ENCODE measurements around the gene IST1. TPM values are rescaled to one million over a fixed set of nuclear protein-coding genes. Genes with fewer than 3 reads are reported as not detected.
A peak's percentile ranks its signal among the peaks of the same experiment; 100 is the strongest.

IST1 gene
- total and polyA plus RNA-seq, 10 of the 15 experiments (the other 5 are each of a cell fraction or from before 2014, with no cell fraction given) = 97.3 to 293 (median 138) TPM

GRCh38 chr16:71851746-71852145 lies 43.6 kb upstream of the IST1 start:
- Histone ChIP-seq H3K4me1 (ENCODE audit: control insufficient read depth, insufficient read depth, low read length) (peaks cover 42% of the 10 kb centered on the region), H3K9me3 (replicated peaks; ENCODE audit: control insufficient read depth, insufficient read depth, low read length) (no peaks in the 10 kb centered on the region), H3K36me3 (ENCODE audit: control insufficient read depth in 2 of 2, insufficient read depth in 2 of 2, low read length in 1 of 2) (peaks cover 23 to 28% of the 10 kb centered on the region in 2 experiments), H3K9ac (ENCODE audit: control insufficient read depth, insufficient read depth, low read length) (no peak overlapping the region), H3K4me3 (no peak overlapping the region), H2AFZ (ENCODE audit: control insufficient read depth, low read depth, low read length) (no peak overlapping the region), H3K27ac (ENCODE audit: control insufficient read depth, insufficient read depth) (no peak overlapping the region), H3K4me2 (ENCODE audit: control insufficient read depth, insufficient read depth) (no peak overlapping the region), H3K27me3 (replicated peaks in 1 of 2; ENCODE audit: control insufficient read depth in 2 of 2, insufficient read depth in 2 of 2, low read length in 1 of 2) (no peaks in the 10 kb centered on the region), H4K20me1 (ENCODE audit: control insufficient read depth, insufficient read depth) (no peaks in the 10 kb centered on the region), H3K79me2 (ENCODE audit: control insufficient read depth, insufficient read depth, low read length) (peaks cover 42% of the 10 kb centered on the region)
- ChIA-PET CTCF (no interaction called here), RAD21 (ENCODE audit: unreplicated experiment) (interaction anchor here (1.0 to 1.8 kb wide), 2 partner anchors 8 to 38 kb away, joined by 3 to 8 read pairs; no protein-coding TSS in a partner anchor), SMC1A (ENCODE audit: uncharacterized antibody, unreplicated experiment) (interaction anchor here (1.0 to 1.9 kb wide), 2 partner anchors 42 to 44 kb away, joined by 4 read pairs; no protein-coding TSS in a partner anchor), POLR2A (interaction anchor here (1.2 to 2.6 kb wide), 2 partner anchors 9 to 28 kb away, joined by 4 to 15 read pairs; no protein-coding TSS in a partner anchor)
- in situ Hi-C loops (cut with MboI) (no loop called here), intact Hi-C loops (cut with micrococcal nuclease; ENCODE audit: unreplicated experiment) (loop anchor here (2.0 kb wide), 1 partner anchor 43 kb away; the partner anchor contains the start of gene AP1G1)
- ATAC-seq (no peak), DNase-seq (ENCODE audit: low read depth, low spot score) (no peak), FAIRE-seq (no peak)
- BruUV-seq (replicated peaks) = no TSS peak
- WGBS (ENCODE audit: insufficient coverage, insufficient replicate concordance, low lambda C conversion rate, missing lambda C conversion rate) = 89% methylated on average over 8 of the region's 8 CpGs
- TF ChIP-seq CHD4 (IDR thresholded peaks at IDR 0.05) = no peak
- TF ChIP-seq ZNF622 (IDR thresholded peaks at IDR 0.05) = no peak
- no peak for TF ChIP-seq ELK1 (IDR thresholded peaks at IDR 0.05; ENCODE audit: low read depth, low read length)

- in situ Hi-C loops (cut with MboI) = no loop called here
- Histone ChIP-seq H3K4me2 (ENCODE audit: control insufficient read depth, insufficient read depth) (no peak overlapping the region), H4K20me1 (ENCODE audit: control insufficient read depth, insufficient read depth) (no peaks in the 10 kb centered on the region), H3K9ac (ENCODE audit: control insufficient read depth, insufficient read depth, low read length) (no peak overlapping the region), H3K4me1 (ENCODE audit: control insufficient read depth, insufficient read depth, low read length) (peaks cover 40% of the 10 kb centered on the region), H2AFZ (ENCODE audit: control insufficient read depth, low read depth, low read length) (no peak overlapping the region), H3K27me3 (replicated peaks in 1 of 2; ENCODE audit: control insufficient read depth in 2 of 2, insufficient read depth in 2 of 2, low read length in 1 of 2) (no peaks in the 10 kb centered on the region), H3K36me3 (ENCODE audit: control insufficient read depth in 2 of 2, insufficient read depth in 2 of 2, low read length in 1 of 2) (peaks cover 23 to 28% of the 10 kb centered on the region in 2 experiments), H3K27ac (ENCODE audit: control insufficient read depth, insufficient read depth) (no peak overlapping the region), H3K9me3 (replicated peaks; ENCODE audit: control insufficient read depth, insufficient read depth, low read length) (no peaks in the 10 kb centered on the region), H3K4me3 (no peak overlapping the region), H3K79me2 (ENCODE audit: control insufficient read depth, insufficient read depth, low read length) (peaks cover 39% of the 10 kb centered on the region)
- ChIA-PET RAD21 (ENCODE audit: unreplicated experiment) (interaction anchor here (1.0 to 2.7 kb wide), 6 partner anchors 9 to 57 kb away, joined by 3 to 12 read pairs (median 6); partner anchors contain the start of gene AP1G1), SMC1A (ENCODE audit: uncharacterized antibody, unreplicated experiment) (interaction anchor here (1.0 to 1.9 kb wide), 5 partner anchors 21 to 45 kb away, joined by 3 to 7 read pairs (median 4); no protein-coding TSS in a partner anchor), CTCF (interaction anchor here (1.0 to 1.1 kb wide), 3 partner anchors 11 to 109 kb away, joined by 3 to 5 read pairs (median 3); no protein-coding TSS in a partner anchor), POLR2A (interaction anchor here (1.1 to 2.6 kb wide), 4 partner anchors 10 to 44 kb away, joined by 3 to 15 read pairs (median 4); partner anchors contain the start of gene AP1G1)
- no TSS peak for BruUV-seq (replicated peaks)
- peak; percentile 8; the same call in 2 of the 3 replicates for ATAC-seq
- intact Hi-C loops (cut with micrococcal nuclease; ENCODE audit: unreplicated experiment) = loop anchor here (2.0 kb wide), 1 partner anchor 43 kb away; the partner anchor contains the start of gene AP1G1
- FAIRE-seq = no peak
- DNase-seq (ENCODE audit: low read depth, low spot score) = no peak
- TF ChIP-seq RAD21 (IDR thresholded peaks at IDR 0.05; ENCODE audit: insufficient read depth, low read depth, low read length) (no peak), SMARCA5 (IDR thresholded peaks at IDR 0.05) (no peak), POLR2A (IDR thresholded peaks at IDR 0.05; ENCODE audit: low read depth, low read length) (0 out of 2 replicates have a peak, but pooled peaks have one; percentile 12), GATAD2B (conservative IDR thresholded peaks at IDR 0.05; ENCODE audit: low read depth) (no peak)
- WGBS (ENCODE audit: insufficient coverage, insufficient replicate concordance, low lambda C conversion rate, missing lambda C conversion rate) = 41% methylated on average over 3 of the region's 3 CpGs
Observed at GRCh38 chr16:71852158-71852557, 43.2 kb upstream of the IST1 start.

Measured in GM12878 (cell line).